ENCODE measurements around the gene ASB4. TPM values are rescaled to one million over a fixed set of nuclear protein-coding genes. Genes with fewer than 3 reads are reported as not detected.

Gene ASB4
- total RNA-seq, 2 donors from 2014 or later = not detected

- peaks cover 21% of the 10 kb centered on the region for H3K27me3 Mint-ChIP-seq (ENCODE audit: insufficient read depth)
- 94 to 100% methylated on average over 1 of the region's 1 CpG for WGBS, 2 experiments (ENCODE audit: insufficient coverage in 1 of 2, insufficient read length in 1 of 2)
- no peak overlapping the region for H3K27ac ChIP-seq (ENCODE audit: low read depth, low read length)
Observed at GRCh38 chr7:95540366-95540765, 54.6 kb downstream of the ASB4 start.

GRCh38 chr7:95543312-95543711 lies 57.6 kb downstream of the ASB4 start:
- 90 to 95% methylated on average over 5 to 6 of the region's 6 CpGs for WGBS, 2 experiments (ENCODE audit: insufficient coverage in 1 of 2, insufficient read length in 1 of 2)
- H3K9me3 Mint-ChIP-seq = no peaks in the 10 kb centered on the region
- peaks cover 15% of the 10 kb centered on the region for H3K27me3 Mint-ChIP-seq (ENCODE audit: insufficient read depth)
- H3K27ac ChIP-seq (ENCODE audit: low read depth, low read length) = no peak overlapping the region
- no peaks in the 10 kb centered on the region for H3K36me3 Mint-ChIP-seq (ENCODE audit: low read depth)
- no peak overlapping the region for H3K4me3 Mint-ChIP-seq
- H3K4me3 ChIP-seq (ENCODE audit: low read length) = no peak overlapping the region
- peaks cover 9% of the 10 kb centered on the region for H3K27me3 ChIP-seq (ENCODE audit: control insufficient read depth, insufficient read depth, low read length, poor library complexity, severe bottlenecking)
- H3K4me1 ChIP-seq (ENCODE audit: control insufficient read depth, insufficient read depth, low read length) = peaks cover 4% of the 10 kb centered on the region
- no peaks in the 10 kb centered on the region for H3K36me3 ChIP-seq (ENCODE audit: control insufficient read depth, insufficient read depth, low read length)
- H3K27ac Mint-ChIP-seq = no peak overlapping the region
- H3K9me3 ChIP-seq (ENCODE audit: control insufficient read depth, low read length) = no peaks in the 10 kb centered on the region
- no peak overlapping the region for H3K9ac ChIP-seq (ENCODE audit: extremely low read depth, low read length, poor library complexity, severe bottlenecking)
- no peak for DNase-seq
- TF ChIP-seq CTCF (conservative IDR thresholded peaks at IDR 0.05) = no peak
- peaks cover 14% of the 10 kb centered on the region for H3K4me1 Mint-ChIP-seq

More at GRCh38 chr7:95540366-95540765, 54.6 kb downstream of the ASB4 start:
- peaks cover 5% of the 10 kb centered on the region for H3K4me1 ChIP-seq (ENCODE audit: control insufficient read depth, insufficient read depth, low read length)
- Mint-ChIP-seq H3K4me3 (no peak overlapping the region), H3K4me1 (peaks cover 12% of the 10 kb centered on the region), H3K9me3 (no peaks in the 10 kb centered on the region), H3K27ac (no peak overlapping the region), H3K36me3 (ENCODE audit: low read depth) (no peaks in the 10 kb centered on the region)
- peaks cover 6% of the 10 kb centered on the region for H3K27me3 ChIP-seq (ENCODE audit: control insufficient read depth, insufficient read depth, low read length, poor library complexity, severe bottlenecking)
- no peak for DNase-seq
- no peaks in the 10 kb centered on the region for H3K36me3 ChIP-seq (ENCODE audit: control insufficient read depth, insufficient read depth, low read length)
- H3K9me3 ChIP-seq (ENCODE audit: control insufficient read depth, low read length) = no peaks in the 10 kb centered on the region
- no peak overlapping the region for H3K9ac ChIP-seq (ENCODE audit: extremely low read depth, low read length, poor library complexity, severe bottlenecking)
- no peak overlapping the region for H3K4me3 ChIP-seq (ENCODE audit: low read length)
- TF ChIP-seq CTCF (conservative IDR thresholded peaks at IDR 0.05) = no peak

- H3K27ac Mint-ChIP-seq = no peak overlapping the region
- H3K4me1 Mint-ChIP-seq = peaks cover 7% of the 10 kb centered on the region
- H3K27me3 Mint-ChIP-seq (ENCODE audit: insufficient read depth) = peaks cover 15% of the 10 kb centered on the region
Observed at GRCh38 chr7:95544171-95544570, 58.4 kb downstream of the ASB4 start.

More at GRCh38 chr7:95544171-95544570, 58.4 kb downstream of the ASB4 start:
- Histone ChIP-seq H3K4me3 (ENCODE audit: low read length) (no peak overlapping the region), H3K36me3 (ENCODE audit: control insufficient read depth, insufficient read depth, low read length) (no peaks in the 10 kb centered on the region), H3K9me3 (ENCODE audit: control insufficient read depth, low read length) (no peaks in the 10 kb centered on the region), H3K27ac (ENCODE audit: low read depth, low read length) (no peak overlapping the region), H3K4me1 (ENCODE audit: control insufficient read depth, insufficient read depth, low read length) (peaks cover 4% of the 10 kb centered on the region), H3K9ac (ENCODE audit: extremely low read depth, low read length, poor library complexity, severe bottlenecking) (no peak overlapping the region), H3K27me3 (ENCODE audit: control insufficient read depth, insufficient read depth, low read length, poor library complexity, severe bottlenecking) (peaks cover 9% of the 10 kb centered on the region)
- no peak for TF ChIP-seq CTCF (conservative IDR thresholded peaks at IDR 0.05)
- no peak for DNase-seq
- H3K4me3 Mint-ChIP-seq = no peak overlapping the region
- no peaks in the 10 kb centered on the region for H3K9me3 Mint-ChIP-seq
- H3K36me3 Mint-ChIP-seq (ENCODE audit: low read depth) = no peaks in the 10 kb centered on the region
- WGBS, 2 experiments (ENCODE audit: insufficient coverage in 1 of 2, insufficient read length in 1 of 2) = 77 to 83% methylated on average over 1 of the region's 1 CpG

Measured in endodermal cell (in vitro differentiated cells).